Vagina (tissue), 2 donors: ENCODE data around the gene DDIT3. TPM values are rescaled to one million over a fixed set of nuclear protein-coding genes. Genes with fewer than 3 reads are reported as not detected.
A peak's percentile ranks its signal among the peaks of the same experiment; 100 is the strongest.
"Not testable (repeated sequence)": the region's sequence is repeated elsewhere in the genome, so short reads cannot be mapped to it uniquely, and the experiment has no call there.

Experiments used
- DNase-seq, 2 donors: peaks; one replicate each; pipeline ENCODE4 v3.0.0-alpha.2; 2017; ENCODE audit errors: extremely low spot score in 2 of 2
- H3K27ac ChIP-seq: fragments of 200-600 bp; sonication (generic); one replicate; pipeline ENCODE4 v1.5.1; 2019
- H3K27me3 ChIP-seq: fragments of 200-600 bp; sonication (generic); one replicate; pipeline ENCODE4 v1.5.1; 2019
- H3K36me3 ChIP-seq, 2 donors: fragments of 200-600 bp; sonication (generic); one replicate each; pipeline ENCODE4 v1.5.1; 2017 to 2019
- H3K4me1 ChIP-seq: fragments of 200-600 bp; sonication (generic); one replicate; pipeline ENCODE4 v1.5.1; 2019
- H3K4me3 ChIP-seq, 2 donors: fragments of 200-600 bp; sonication (generic); 1 replicate in 1 of 2; 2 replicates in 1 of 2; pipeline ENCODE4 v1.5.1; 2016 to 2019
- H3K9me3 ChIP-seq: fragments of 200-600 bp; sonication (generic); one replicate; pipeline ENCODE4 v1.5.1; 2019
- CTCF ChIP-seq, 3 experiments: fragments of 450-650 bp in 2 of 3; fragments of 200-600 bp in 1 of 3; sonication (generic) in 1 of 3; IDR thresholded peaks; one replicate each; pipeline ENCODE4 v1.5.1; 2017 to 2019; ENCODE audit warnings: antibody characterized with exemption in 3 of 3, mild to moderate bottlenecking in 2 of 3, moderate library complexity in 2 of 3
- POLR2A ChIP-seq, 2 donors: fragments of 450-650 bp; IDR thresholded peaks; one replicate each; pipeline ENCODE4 v1.6.1; 2017; ENCODE audit warnings: antibody characterized with exemption in 2 of 2, mild to moderate bottlenecking in 2 of 2, moderate library complexity in 2 of 2
- POLR2AphosphoS5 ChIP-seq, 2 donors: sonication (generic); formaldehyde crosslinking; IDR thresholded peaks; one replicate each; pipeline ENCODE4 v1.9.0; 2017; ENCODE audit warnings: antibody characterized with exemption in 2 of 2, mild to moderate bottlenecking in 2 of 2, low read depth in 1 of 2; ENCODE audit not compliant: insufficient read depth in 1 of 2
- intact Hi-C: fragments of 100-400 bp; cut with DNase I; formaldehyde crosslinking; loops from one replicate; pipeline ENCODE4 v1.15.1; 2023
- total RNA-seq: library from RNA; depleted of rRNA; stranded (reverse); fragments of >200 nt; gene quantifications from one replicate; pipeline ENCODE4 v1.2.3, GENCODE V29; 2016

The DDIT3 gene
- total RNA-seq, 1 donor from 2014 or later: 25.0 TPM

GRCh38 chr12:57518176-57518919 lies 2.0 kb downstream of the DDIT3 start:
- Histone ChIP-seq H3K27ac (peak overlapping the region; percentile 99), H3K4me3 (peak overlapping the region; percentile 82 to 90), H3K9me3 (no peaks in the 10 kb centered on the region), H3K27me3 (no peaks in the 10 kb centered on the region), H3K36me3 (peaks cover 0 to 36% of the 10 kb centered on the region in 2 donors), H3K4me1 (peaks cover 49% of the 10 kb centered on the region)
- no peak for DNase-seq
- TF ChIP-seq POLR2A (IDR thresholded peaks at IDR 0.05) (no peak), POLR2AphosphoS5 (IDR thresholded peaks at IDR 0.05; ENCODE audit: insufficient read depth in 1 of 2, low read depth in 1 of 2) (no peak), CTCF (IDR thresholded peaks at IDR 0.05) (no peak)
- intact Hi-C loops: no loop called here

- peaks cover 46% of the 10 kb centered on the region for H3K4me1 ChIP-seq
- intact Hi-C loops, H3K27me3 ChIP-seq, H3K9me3 ChIP-seq, DNase-seq, H3K4me3 ChIP-seq: not testable (repeated sequence)
- H3K36me3 ChIP-seq: peaks cover 0 to 43% of the 10 kb centered on the region in 2 donors
- H3K27ac ChIP-seq: peak overlapping the region; percentile 99
These were observed 2.6 kb downstream of the DDIT3 start for GRCh38 chr12:57517718-57518117.

DNA sequence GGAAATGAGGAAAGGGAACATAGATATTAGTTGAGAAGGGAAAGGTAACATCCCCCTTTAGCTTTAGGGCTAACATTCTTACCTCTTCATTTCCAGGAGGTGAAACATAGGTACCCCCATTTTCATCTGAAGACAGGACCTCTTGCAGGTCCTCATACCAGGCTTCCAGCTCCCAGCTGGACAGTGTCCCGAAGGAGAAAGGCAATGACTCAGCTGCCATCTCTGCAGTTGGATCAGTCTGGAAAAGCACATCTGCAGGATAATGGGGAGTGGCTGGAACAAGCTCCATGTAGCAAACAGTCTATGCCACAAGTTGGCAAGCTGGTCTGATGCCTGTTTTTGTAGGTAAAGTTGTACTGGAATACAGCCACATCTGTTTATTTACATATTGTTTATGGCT lies 3.1 kb downstream of the DDIT3 start:
- peaks cover 0 to 48% of the 10 kb centered on the region in 2 donors for H3K36me3 ChIP-seq
- intact Hi-C loops: no loop called here
- no peak for DNase-seq
- H3K4me1 ChIP-seq: peaks cover 45% of the 10 kb centered on the region
- H3K27me3 ChIP-seq: no peaks in the 10 kb centered on the region
- TF ChIP-seq CTCF (IDR thresholded peaks at IDR 0.05): no peak
- TF ChIP-seq POLR2AphosphoS5 (IDR thresholded peaks at IDR 0.05; ENCODE audit: insufficient read depth in 1 of 2, low read depth in 1 of 2): peak in 1 of 2 donors; percentile 18
- no peak overlapping the region for H3K4me3 ChIP-seq
- peak overlapping the region; percentile 99 for H3K27ac ChIP-seq
- H3K9me3 ChIP-seq: no peaks in the 10 kb centered on the region

GRCh38 chr12:57516617-57517153 lies 3.6 kb downstream of the DDIT3 start:
- Histone ChIP-seq H3K4me1 (peaks cover 40% of the 10 kb centered on the region), H3K27ac (peak overlapping the region; percentile 99), H3K36me3 (peaks cover 0 to 53% of the 10 kb centered on the region in 2 donors)

DNA sequence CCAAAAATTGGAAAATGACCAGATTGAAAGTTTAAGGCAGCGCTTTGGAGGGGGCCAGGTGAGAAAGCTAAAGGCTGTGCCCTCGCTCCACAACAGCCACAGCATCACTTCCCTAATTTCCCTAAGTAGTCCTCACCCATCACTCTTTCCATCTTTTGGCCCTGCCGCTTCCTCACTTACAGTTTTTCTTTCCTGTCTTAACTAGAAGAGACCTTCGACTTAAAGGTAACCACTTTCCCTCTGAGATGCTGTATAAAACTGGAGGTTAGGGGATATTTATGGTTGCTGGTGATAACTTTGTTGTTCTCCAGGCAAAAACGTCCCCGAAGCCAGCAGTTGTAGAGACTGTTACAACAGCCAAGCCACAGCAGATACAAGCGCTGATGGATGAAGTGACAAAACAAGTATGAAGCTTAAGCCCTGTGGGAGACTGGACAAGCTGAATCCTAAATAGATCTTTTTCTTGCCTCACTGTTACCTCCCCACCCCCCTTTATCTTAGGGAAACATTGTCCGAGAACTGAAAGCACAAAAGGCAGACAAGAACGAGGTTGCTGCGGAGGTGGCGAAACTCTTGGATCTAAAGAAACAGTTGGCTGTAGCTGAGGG lies 4.3 kb downstream of the DDIT3 start:
- no peak overlapping the region for H3K4me3 ChIP-seq
- no peaks in the 10 kb centered on the region for H3K27me3 ChIP-seq
- intact Hi-C loops: no loop called here
- peaks cover 33% of the 10 kb centered on the region for H3K4me1 ChIP-seq
- H3K36me3 ChIP-seq: peaks cover 0 to 58% of the 10 kb centered on the region in 2 donors
- TF ChIP-seq POLR2AphosphoS5 (IDR thresholded peaks at IDR 0.05; ENCODE audit: insufficient read depth in 1 of 2, low read depth in 1 of 2) (no peak), POLR2A (IDR thresholded peaks at IDR 0.05) (no peak), CTCF (IDR thresholded peaks at IDR 0.05) (no peak)
- H3K27ac ChIP-seq: no peak overlapping the region
- H3K9me3 ChIP-seq: no peaks in the 10 kb centered on the region
- DNase-seq: no peak

More at GRCh38 chr12:57516617-57517153, 3.6 kb downstream of the DDIT3 start:
- H3K27me3 ChIP-seq: no peaks in the 10 kb centered on the region
- H3K9me3 ChIP-seq: no peaks in the 10 kb centered on the region
- TF ChIP-seq POLR2AphosphoS5 (IDR thresholded peaks at IDR 0.05; ENCODE audit: insufficient read depth in 1 of 2, low read depth in 1 of 2): no peak
- no peak for TF ChIP-seq POLR2A (IDR thresholded peaks at IDR 0.05)
- no peak for TF ChIP-seq CTCF (IDR thresholded peaks at IDR 0.05)
- intact Hi-C loops: no loop called here
- no peak for DNase-seq
- no peak overlapping the region for H3K4me3 ChIP-seq
